HG02763 (cell line): Measurements from ENCODE around the gene CALHM2.

ENCODE experiments used
- ATAC-seq: cut with Tn5 transposase; IDR thresholded peaks from one replicate; pipeline ENCODE4 v1.9.1; 2021; ENCODE audit warnings: mild to moderate bottlenecking, moderate library complexity; ENCODE audit not compliant: unreplicated experiment

CALHM2 gene

GRCh38 chr10:103451091-103451813 lies 918 bp downstream of the CALHM2 start:
- ATAC-seq = no peak

DNA sequence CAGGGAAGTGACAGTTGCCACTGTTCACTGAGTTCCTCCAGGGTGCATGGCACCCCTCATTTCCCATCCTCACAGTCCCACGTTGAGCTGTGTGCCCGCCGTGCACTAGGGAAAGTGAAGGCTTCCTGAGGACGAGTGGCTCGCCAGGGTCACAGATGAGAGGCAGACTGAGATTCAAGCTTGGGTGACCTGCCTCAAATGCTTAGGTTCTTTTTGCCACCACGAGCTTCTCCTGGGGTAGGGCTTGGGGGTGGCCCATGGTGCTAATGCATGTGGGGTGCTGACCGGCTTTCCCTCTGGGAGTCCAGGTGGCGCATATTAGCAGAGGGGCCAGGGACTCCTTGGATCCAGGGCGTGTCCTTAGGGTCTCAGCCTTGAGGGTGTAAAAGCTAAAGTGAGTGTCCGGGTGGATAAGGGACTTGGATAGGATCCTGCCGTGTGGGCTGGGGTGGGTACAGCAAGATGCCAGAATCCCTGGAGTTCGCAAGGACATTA lies 1.9 kb downstream of the CALHM2 start:
- ATAC-seq = no peak

DNA sequence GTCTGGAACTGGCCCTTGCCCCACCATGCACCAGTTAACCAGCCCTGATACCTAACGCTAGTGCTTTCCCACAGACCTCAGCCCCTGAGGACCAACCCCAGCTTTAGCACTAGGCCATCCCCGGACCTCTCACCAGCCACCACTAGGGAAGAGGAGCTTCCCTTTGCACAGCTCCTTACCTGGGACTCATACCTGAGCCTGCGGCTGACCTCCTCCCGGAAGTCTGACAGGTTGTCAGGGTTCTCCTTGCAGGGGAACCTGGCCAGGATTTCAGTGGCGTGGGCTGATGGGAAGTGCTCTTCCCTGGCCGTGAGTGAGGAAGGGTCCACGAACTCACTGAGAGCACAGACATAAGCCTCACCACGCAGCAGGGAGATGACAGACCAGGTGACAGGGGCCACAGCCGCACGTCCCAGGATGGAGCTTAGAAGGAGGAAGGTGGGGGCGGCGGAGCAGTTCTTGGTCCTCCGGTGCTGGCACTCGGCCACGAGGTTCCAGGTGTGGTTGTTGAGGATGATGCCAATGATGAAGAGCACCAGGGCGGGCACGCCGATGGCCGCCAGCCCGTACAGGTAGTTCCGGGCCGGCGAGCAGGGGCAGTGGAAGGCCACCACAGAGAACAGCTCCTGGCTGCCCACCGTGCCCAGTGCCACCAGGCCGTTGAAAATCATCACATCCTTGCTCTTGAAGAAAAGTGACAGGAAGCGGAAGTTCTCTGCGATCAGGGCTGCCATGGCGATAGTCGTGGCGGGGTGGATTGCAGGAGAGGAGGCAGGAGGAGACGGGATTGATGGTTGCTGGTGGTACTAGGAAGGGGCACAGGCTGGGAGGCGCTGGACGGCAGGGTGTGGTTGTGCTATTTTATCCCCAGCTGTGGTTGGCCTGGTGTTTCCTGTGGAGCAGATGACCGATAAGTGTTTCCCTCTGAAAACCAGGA lies 2.7 kb downstream of the CALHM2 start:
- no peak for ATAC-seq

DNA sequence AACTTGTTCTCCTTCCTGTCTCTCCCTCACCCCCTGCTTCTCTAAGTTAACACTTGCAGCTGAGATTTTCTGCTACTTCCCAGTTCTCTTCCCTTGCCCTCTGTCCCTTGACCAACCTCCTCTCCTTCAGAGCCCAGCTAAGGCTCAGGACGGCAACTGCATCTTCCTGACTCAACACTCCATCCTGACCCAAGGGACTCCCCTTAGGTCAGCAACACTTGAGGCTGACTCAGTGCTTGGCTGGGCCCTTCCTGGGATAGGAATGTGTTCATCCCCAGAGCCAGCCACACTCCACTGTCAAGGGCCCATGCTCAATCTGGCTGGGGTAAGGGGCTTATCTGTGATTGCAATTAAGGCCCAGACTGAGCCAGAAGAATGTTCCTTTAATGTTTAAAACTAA lies 3.4 kb downstream of the CALHM2 start:
- no peak for ATAC-seq

DNA sequence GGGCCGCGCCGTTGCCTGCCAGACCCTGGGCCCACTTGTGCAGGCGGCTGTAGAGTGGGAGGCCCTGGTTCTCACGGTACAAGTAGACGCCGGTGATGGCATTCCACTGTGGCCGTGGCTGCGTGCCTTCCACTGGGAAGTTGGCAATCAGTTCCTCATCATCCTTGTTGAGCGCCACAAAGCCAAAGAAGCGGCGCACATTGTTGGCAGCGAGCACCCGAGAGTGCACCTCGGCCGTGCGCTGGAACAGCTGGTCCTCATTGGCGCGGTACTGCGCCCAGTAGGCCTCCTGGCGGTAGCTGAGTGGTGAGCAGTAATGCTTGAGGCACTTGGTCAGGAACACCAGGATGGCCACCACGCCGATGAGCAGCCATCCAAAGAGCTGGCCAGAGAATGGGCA lies 5.0 kb downstream of the CALHM2 start:
- no peak for ATAC-seq

GRCh38 chr10:103445767-103446567 lies 6.2 kb downstream of the CALHM2 start:
- ATAC-seq = no peak

DNA sequence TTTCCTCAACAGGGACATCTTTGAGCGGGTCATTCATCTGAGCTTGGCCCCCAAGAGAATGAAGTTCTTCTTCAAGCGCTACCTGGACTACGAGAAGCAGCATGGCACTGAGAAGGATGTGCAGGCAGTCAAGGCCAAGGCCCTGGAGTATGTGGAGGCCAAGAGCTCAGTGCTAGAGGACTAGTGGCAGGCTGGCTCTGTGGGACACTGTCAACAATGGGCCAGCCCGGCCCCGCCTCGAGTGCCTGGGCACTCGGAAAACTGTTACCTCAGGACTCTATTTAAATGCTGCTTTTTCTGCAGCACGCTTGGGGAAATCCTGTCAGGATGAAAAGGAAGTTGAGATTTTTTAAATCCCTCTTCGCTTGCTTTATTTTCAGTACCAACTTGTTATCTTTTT lies 6.8 kb downstream of the CALHM2 start:
- ATAC-seq = no peak

GRCh38 chr10:103444478-103444877 lies 7.7 kb downstream of the CALHM2 start:
- ATAC-seq = no peak

GRCh38 chr10:103443475-103444185 lies 8.5 kb downstream of the CALHM2 start:
- ATAC-seq = no peak

DNA sequence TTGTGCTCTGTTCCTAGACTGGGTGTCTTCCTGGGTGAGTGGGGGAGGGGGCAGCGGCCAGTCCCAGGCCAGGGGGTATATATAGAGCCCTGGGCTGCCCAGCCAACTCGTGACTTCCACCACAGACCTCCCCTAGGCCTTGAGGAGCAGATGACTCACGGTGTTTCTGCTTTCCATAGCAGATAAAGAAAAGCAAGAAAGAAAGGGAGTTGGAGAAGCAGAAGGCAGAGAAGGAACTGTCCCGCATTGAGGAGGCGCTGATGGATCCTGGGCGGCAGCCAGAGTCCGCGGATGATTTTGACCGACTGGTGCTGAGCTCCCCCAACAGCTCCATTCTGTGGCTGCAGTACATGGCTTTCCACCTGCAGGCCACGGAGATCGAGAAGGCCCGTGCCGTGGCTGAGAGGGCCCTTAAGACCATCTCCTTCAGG lies 10.1 kb downstream of the CALHM2 start:
- no peak for ATAC-seq

GRCh38 chr10:103441611-103442010 lies 10.6 kb downstream of the CALHM2 start:
- ATAC-seq = no peak

- no peak for ATAC-seq
These were observed 11.0 kb downstream of the CALHM2 start for GRCh38 chr10:103441206-103441605.

DNA sequence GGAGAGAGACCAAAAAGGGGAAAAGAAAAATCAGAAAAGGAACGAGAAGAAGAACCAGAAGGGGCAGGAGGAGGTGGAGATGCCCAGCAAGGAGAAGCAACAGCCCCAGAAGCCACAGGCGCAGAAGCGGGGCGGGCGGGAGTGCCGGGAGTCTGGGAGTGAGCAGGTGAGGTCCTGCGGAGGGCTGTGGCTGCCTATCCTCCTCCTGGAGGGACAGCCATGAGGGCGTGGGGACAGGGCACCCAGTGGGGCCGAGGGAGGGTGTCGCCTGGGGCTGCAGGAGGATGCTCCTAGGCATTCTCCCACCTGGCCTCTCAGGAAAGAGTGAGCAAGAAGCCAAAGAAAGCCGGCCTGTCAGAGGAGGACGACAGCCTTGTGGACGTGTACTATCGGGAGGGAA lies 11.8 kb downstream of the CALHM2 start:
- no peak for ATAC-seq

DNA sequence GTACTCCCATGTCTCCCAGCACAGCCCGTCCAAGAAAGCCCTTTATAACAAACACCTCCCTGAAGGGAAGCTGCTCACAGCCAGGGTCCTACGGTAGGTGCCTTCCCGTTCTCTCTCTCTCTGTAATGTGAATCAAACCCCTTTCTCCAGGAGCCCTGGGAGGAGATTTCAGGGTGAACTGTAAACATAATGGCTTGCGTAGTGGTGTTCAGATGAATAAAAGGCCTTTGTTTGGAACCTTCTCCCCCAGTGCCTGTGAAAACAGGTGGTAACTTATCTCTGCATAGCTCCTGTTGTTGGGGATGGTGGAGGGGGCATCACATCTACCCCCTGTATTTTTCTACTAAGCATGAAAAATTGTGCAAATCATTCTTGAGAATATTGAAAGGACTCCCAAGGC lies 12.4 kb downstream of the CALHM2 start:
- no peak for ATAC-seq

GRCh38 chr10:103433858-103434257 lies 18.3 kb downstream of the CALHM2 start:
- ATAC-seq = no peak

DNA sequence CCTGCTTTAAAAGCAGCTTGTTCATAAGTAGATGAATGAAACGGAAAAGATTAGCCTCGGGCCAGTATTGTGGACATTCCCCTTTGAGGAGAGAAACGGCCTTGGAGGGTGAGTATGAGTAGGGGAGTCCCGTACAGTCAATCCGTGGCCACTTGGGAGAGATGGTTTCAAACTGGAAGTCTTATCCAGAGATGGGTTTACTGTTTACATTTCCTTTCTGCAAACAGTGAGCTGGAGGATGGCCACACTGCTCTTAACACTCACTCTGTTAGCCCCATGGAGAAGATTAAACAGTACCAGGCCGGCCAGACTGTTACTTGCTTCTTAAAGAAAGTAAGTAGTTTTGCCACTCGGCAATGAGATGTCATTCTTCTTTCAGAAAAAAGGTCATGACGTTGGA lies 20.3 kb downstream of the CALHM2 start:
- ATAC-seq = no peak

DNA sequence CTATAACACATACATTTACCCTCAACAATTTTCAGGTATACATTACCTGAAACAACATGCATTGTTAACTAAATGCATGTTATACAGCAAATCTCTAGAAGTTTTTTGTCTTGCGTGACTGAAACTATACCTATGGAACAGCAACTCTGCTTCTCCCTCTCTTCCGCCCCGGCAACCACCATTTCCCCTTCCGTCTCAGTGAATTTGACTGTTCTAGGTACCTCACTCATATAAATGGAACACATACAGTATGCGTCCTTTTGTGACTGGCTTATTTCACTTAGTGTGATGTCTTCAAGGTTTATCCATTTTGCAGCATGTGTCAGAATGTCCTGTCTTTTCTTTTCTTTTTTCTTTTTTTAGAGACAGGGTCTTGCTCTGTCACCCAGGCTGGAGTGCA lies 22.5 kb downstream of the CALHM2 start:
- ATAC-seq = no peak

- ATAC-seq = no peak
These were observed 23.1 kb downstream of the CALHM2 start for GRCh38 chr10:103428989-103429643.

GRCh38 chr10:103427866-103428265 lies 24.3 kb downstream of the CALHM2 start:
- no peak for ATAC-seq

- no peak for ATAC-seq
These were observed 28.4 kb downstream of the CALHM2 start for GRCh38 chr10:103423748-103424147.
